ENCODE data around the gene PCYT2.

DNA sequence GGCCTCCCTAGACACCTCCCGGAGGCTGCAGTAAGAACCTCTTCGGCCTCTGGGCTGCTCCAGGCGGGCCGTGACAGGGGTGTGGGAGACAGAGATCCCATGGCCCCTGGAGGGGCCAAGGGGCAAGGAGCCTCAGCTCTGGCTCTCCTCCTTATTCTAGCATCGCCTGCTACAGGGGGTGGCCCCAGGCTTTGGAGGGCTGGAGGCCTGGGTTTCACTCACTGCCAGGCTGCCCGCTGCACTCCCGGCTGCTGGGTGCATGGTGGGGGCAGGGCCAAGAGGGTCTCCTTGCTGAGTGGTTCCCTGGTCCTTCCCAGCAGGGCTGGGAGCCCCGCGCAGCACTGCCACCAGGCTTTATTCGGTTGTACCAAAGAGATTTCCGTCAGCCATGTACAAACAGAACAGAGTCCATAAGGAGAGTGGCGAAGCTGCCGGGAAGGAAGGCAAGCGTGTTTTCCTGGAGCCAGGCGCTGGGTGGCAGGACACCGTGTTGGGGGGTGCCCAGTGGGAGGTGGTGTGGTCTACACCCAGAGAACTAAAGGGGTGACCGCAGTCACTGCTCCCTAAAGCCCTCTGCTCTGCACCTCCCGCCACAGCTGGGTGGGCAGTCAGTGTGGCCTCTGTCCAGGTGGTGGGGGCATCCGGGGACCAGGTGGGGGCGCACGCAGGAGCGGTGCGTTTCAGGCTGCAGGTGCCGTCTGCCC, 7.2 kb downstream of the PCYT2 start:
- TF ChIP-seq ZNF184 (CRISPR knock-in tag; IDR thresholded peaks at IDR 0.05): no peak
- TF ChIP-seq, protein P1, sequence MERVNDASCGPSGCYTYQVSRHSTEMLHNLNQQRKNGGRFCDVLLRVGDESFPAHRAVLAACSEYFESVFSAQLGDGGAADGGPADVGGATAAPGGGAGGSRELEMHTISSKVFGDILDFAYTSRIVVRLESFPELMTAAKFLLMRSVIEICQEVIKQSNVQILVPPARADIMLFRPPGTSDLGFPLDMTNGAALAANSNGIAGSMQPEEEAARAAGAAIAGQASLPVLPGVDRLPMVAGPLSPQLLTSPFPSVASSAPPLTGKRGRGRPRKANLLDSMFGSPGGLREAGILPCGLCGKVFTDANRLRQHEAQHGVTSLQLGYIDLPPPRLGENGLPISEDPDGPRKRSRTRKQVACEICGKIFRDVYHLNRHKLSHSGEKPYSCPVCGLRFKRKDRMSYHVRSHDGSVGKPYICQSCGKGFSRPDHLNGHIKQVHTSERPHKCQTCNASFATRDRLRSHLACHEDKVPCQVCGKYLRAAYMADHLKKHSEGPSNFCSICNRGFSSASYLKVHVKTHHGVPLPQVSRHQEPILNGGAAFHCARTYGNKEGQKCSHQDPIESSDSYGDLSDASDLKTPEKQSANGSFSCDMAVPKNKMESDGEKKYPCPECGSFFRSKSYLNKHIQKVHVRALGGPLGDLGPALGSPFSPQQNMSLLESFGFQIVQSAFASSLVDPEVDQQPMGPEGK (CRISPR knock-in tag; IDR thresholded peaks at IDR 0.05; ENCODE audit: borderline replicate concordance): no peak
- TF ChIP-seq, protein P2, sequence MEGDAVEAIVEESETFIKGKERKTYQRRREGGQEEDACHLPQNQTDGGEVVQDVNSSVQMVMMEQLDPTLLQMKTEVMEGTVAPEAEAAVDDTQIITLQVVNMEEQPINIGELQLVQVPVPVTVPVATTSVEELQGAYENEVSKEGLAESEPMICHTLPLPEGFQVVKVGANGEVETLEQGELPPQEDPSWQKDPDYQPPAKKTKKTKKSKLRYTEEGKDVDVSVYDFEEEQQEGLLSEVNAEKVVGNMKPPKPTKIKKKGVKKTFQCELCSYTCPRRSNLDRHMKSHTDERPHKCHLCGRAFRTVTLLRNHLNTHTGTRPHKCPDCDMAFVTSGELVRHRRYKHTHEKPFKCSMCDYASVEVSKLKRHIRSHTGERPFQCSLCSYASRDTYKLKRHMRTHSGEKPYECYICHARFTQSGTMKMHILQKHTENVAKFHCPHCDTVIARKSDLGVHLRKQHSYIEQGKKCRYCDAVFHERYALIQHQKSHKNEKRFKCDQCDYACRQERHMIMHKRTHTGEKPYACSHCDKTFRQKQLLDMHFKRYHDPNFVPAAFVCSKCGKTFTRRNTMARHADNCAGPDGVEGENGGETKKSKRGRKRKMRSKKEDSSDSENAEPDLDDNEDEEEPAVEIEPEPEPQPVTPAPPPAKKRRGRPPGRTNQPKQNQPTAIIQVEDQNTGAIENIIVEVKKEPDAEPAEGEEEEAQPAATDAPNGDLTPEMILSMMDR (IDR thresholded peaks at IDR 0.05 in 2 of 3, conservative IDR thresholded peaks at IDR 0.05 in 1 of 3; ENCODE audit: insufficient read depth in 2 of 3, low read depth in 1 of 3, low read length in 3 of 3): no peak
- TF ChIP-seq L3MBTL2 (IDR thresholded peaks at IDR 0.05): no peak
- TF ChIP-seq, protein P3, sequence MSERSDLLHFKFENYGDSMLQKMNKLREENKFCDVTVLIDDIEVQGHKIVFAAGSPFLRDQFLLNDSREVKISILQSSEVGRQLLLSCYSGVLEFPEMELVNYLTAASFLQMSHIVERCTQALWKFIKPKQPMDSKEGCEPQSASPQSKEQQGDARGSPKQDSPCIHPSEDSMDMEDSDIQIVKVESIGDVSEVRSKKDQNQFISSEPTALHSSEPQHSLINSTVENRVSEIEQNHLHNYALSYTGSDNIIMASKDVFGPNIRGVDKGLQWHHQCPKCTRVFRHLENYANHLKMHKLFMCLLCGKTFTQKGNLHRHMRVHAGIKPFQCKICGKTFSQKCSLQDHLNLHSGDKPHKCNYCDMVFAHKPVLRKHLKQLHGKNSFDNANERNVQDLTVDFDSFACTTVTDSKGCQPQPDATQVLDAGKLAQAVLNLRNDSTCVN (CRISPR knock-in tag; IDR thresholded peaks at IDR 0.05): no peak
